Ovary (tissue), 9 donors: ENCODE results near the gene C10orf88. TPM values are rescaled to one million over a fixed set of nuclear protein-coding genes. Genes with fewer than 3 reads are reported as not detected.

ENCODE experiments used
- DNase-seq, 5 donors: peaks; one replicate each; pipeline ENCODE4 v3.0.0-alpha.2; 2019 to 2020
- H3K27ac ChIP-seq, 2 donors: fragments of 200-600 bp; one replicate each; pipeline versions ENCODE4 v1.5.1 to v1.8.0; 2019 to 2022
- H3K27me3 ChIP-seq: fragments of 200-600 bp; one replicate; pipeline ENCODE4 v1.8.0; 2022
- H3K36me3 ChIP-seq: fragments of 200-600 bp; sonication (generic); one replicate; pipeline ENCODE4 v1.5.1; 2019
- H3K4me1 ChIP-seq: one replicate; pipeline ENCODE4 v1.8.1; 2013; ENCODE audit warnings: mild to moderate bottlenecking, moderate library complexity; ENCODE audit not compliant: insufficient read depth
- H3K4me3 ChIP-seq: fragments of 200-600 bp; sonication (generic); one replicate; pipeline ENCODE4 v1.5.1; 2017
- H3K9me3 ChIP-seq, 2 donors: fragments of 200-600 bp in 1 of 2; sonication (generic) in 1 of 2; one replicate each; pipeline versions ENCODE4 v1.5.1 to v1.8.1; 2013 to 2019; ENCODE audit warnings: mild to moderate bottlenecking in 1 of 2, moderate library complexity in 1 of 2
- EP300 ChIP-seq: sonication (generic); formaldehyde crosslinking; IDR thresholded peaks from one replicate; pipeline ENCODE4 v1.6.1; 2017; ENCODE audit warnings: antibody characterized with exemption
- POLR2A ChIP-seq: fragments of 450-650 bp; IDR thresholded peaks from one replicate; pipeline ENCODE4 v1.6.1; 2017; ENCODE audit warnings: antibody characterized with exemption, mild to moderate bottlenecking, moderate library complexity
- WGBS, 3 donors: extraction: QIAGEN DNeasy Blood & Tissue Kit in 1 of 3; methylation state at CpG; one replicate each; pipeline versions ENCODE4 v1.1.5 to v1.1.7; 2013 to 2017; 5-methylcytosine and 5-hydroxymethylcytosine counted together
- intact Hi-C, 4 donors: fragments of 100-400 bp; cut with DNase I; formaldehyde crosslinking; loops; one replicate each; pipeline versions ENCODE4 v1.11.0 to v1.15.1; 2022 to 2023
- polyA plus RNA-seq, 2 donors: library from polyadenylated mRNA; stranded (reverse); fragments of 200-250 nt in 1 of 2; fragments of 350-450 nt in 1 of 2; fragmentation: Illumina TruSeq in 1 of 2; extraction: RNeasy Lipid Tissue Mini Kit (QIAGEN cat#74804) in 1 of 2; gene quantifications; one replicate each; pipeline ENCODE4 v1.2.3, GENCODE V29; 2013 to 2014
- total RNA-seq, 7 donors: library from RNA; depleted of rRNA in 2 of 7; stranded (reverse); fragments of >200 nt in 2 of 7; fragmentation: NEBNext Ultra II Directional in 3 of 7; extraction: Animal tissue kit (Norgen Biotek cat#: 25700) in 3 of 7; gene quantifications; one replicate each; pipeline versions ENCODE4 v1.1.0 to v1.2.4, GENCODE V29; 2016 to 2023
- TF ChIP-seq, protein P1 (sequence below), 3 donors: fragments of 450-650 bp in 2 of 3; fragments of 200-600 bp in 1 of 3; IDR thresholded peaks; one replicate each; pipeline versions ENCODE4 v1.5.1 to v1.8.0; 2016 to 2022; ENCODE audit warnings: antibody characterized with exemption in 3 of 3, mild to moderate bottlenecking in 1 of 3
- donor health status: DM: no; HTN: no; CAD: no; lungs with moderate emphysema.
- donor health status: DM: no; HTN: no; CAD: no.
- donor health status: Bipolar disorder and iron deficiency.
- donor health status: DM: yes; HTN: yes; CAD: no.
- donor health status: DM: no; HTN: no; CAD: no.
- donor health status: DM: yes; HTN: yes; CAD: no.

Gene C10orf88
- total and polyA plus RNA-seq, 9 donors: 3.0 to 9.7 (median 7.2) TPM

- H3K36me3 ChIP-seq: no peaks in the 10 kb centered on the region
- H3K9me3 ChIP-seq: no peaks in the 10 kb centered on the region
- H3K27me3 ChIP-seq: no peaks in the 10 kb centered on the region
- intact Hi-C loops: no loop called here
- TF ChIP-seq POLR2A: no peak
- TF ChIP-seq, protein P1, sequence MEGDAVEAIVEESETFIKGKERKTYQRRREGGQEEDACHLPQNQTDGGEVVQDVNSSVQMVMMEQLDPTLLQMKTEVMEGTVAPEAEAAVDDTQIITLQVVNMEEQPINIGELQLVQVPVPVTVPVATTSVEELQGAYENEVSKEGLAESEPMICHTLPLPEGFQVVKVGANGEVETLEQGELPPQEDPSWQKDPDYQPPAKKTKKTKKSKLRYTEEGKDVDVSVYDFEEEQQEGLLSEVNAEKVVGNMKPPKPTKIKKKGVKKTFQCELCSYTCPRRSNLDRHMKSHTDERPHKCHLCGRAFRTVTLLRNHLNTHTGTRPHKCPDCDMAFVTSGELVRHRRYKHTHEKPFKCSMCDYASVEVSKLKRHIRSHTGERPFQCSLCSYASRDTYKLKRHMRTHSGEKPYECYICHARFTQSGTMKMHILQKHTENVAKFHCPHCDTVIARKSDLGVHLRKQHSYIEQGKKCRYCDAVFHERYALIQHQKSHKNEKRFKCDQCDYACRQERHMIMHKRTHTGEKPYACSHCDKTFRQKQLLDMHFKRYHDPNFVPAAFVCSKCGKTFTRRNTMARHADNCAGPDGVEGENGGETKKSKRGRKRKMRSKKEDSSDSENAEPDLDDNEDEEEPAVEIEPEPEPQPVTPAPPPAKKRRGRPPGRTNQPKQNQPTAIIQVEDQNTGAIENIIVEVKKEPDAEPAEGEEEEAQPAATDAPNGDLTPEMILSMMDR (IDR thresholded peaks at IDR 0.05): no peak
- no peak for TF ChIP-seq EP300
- 88 to 96% (median 92%) methylated on average over 6 of the region's 6 CpGs for WGBS, 3 donors
- H3K4me1 ChIP-seq: peaks cover 2% of the 10 kb centered on the region
- no peak overlapping the region for H3K4me3 ChIP-seq
- DNase-seq: no peak
- no peak overlapping the region for H3K27ac ChIP-seq
Measured at GRCh38 chr10:122993797-122994336, 39.8 kb upstream of the C10orf88 start.

- no peaks in the 10 kb centered on the region for H3K36me3 ChIP-seq
- no peaks in the 10 kb centered on the region for H3K9me3 ChIP-seq
- H3K27me3 ChIP-seq: no peaks in the 10 kb centered on the region
- intact Hi-C loops: no loop called here
- no peak overlapping the region for H3K4me3 ChIP-seq
- 76 to 90% (median 86%) methylated on average over 1 of the region's 1 CpG for WGBS, 3 donors
- no peak for DNase-seq
- H3K27ac ChIP-seq: no peak overlapping the region
- no peak for TF ChIP-seq EP300
- TF ChIP-seq, protein P1 (IDR thresholded peaks at IDR 0.05): no peak
- no peak for TF ChIP-seq POLR2A
- no peaks in the 10 kb centered on the region for H3K4me1 ChIP-seq
Measured at GRCh38 chr10:122992031-122992585, 38.1 kb upstream of the C10orf88 start.

GRCh38 chr10:122990278-122990677 is 36.3 kb upstream of the C10orf88 start:
- no peaks in the 10 kb centered on the region for H3K9me3 ChIP-seq
- H3K27me3 ChIP-seq: no peaks in the 10 kb centered on the region
- no peak for DNase-seq
- WGBS, 3 donors: 77 to 80% (median 77%) methylated on average over 5 of the region's 5 CpGs
- intact Hi-C loops: no loop called here
- H3K4me3 ChIP-seq: no peak overlapping the region
- no peaks in the 10 kb centered on the region for H3K36me3 ChIP-seq
- no peak overlapping the region for H3K27ac ChIP-seq
- TF ChIP-seq EP300: no peak
- TF ChIP-seq POLR2A: no peak
- TF ChIP-seq, protein P1 (IDR thresholded peaks at IDR 0.05): no peak
- no peaks in the 10 kb centered on the region for H3K4me1 ChIP-seq

DNA sequence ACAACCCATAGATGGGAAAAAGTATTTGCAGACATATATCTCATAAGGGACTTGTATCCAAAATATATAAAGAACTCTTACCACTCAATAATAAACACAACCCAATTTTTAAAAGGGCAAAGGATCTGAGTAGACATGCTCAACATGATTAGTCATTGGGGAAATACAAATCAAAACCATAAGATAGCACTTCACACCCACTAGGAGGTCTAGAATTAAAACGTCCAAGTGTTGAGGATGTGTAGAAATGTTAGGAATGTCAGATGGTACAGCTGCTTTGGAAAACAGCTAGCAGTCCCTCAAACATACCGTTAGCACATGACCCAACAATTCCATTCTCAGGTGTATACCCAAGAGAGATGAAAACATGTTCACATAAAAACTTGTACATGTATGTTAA is 34.5 kb upstream of the C10orf88 start:
- 59 to 78% (median 66%) methylated on average over 2 of the region's 2 CpGs for WGBS, 3 donors
- no peaks in the 10 kb centered on the region for H3K9me3 ChIP-seq
- no peaks in the 10 kb centered on the region for H3K4me1 ChIP-seq
- intact Hi-C loops: no loop called here
- no peak overlapping the region for H3K4me3 ChIP-seq
- no peaks in the 10 kb centered on the region for H3K27me3 ChIP-seq
- no peak overlapping the region for H3K27ac ChIP-seq
- no peak for DNase-seq
- TF ChIP-seq, protein P1 (IDR thresholded peaks at IDR 0.05): no peak
- no peak for TF ChIP-seq POLR2A
- no peak for TF ChIP-seq EP300
- no peaks in the 10 kb centered on the region for H3K36me3 ChIP-seq
